Measurements from ENCODE around the gene CFH. TPM values are rescaled to one million over a fixed set of nuclear protein-coding genes. Genes with fewer than 3 reads are reported as not detected.
"Not testable (repeated sequence)": the region's sequence is repeated elsewhere in the genome, so short reads cannot be mapped to it uniquely, and the experiment has no call there.

CFH gene
- total RNA-seq, 1 donor from 2014 or later = 145 TPM

- not testable (repeated sequence) for DNase-seq (ENCODE audit: low spot score)
These were observed 113.3 kb downstream of the CFH start for GRCh38 chr1:196765019-196765740.

- DNase-seq (ENCODE audit: low spot score) = not testable (repeated sequence)
These were observed 118.0 kb downstream of the CFH start for GRCh38 chr1:196769823-196770222.

DNA sequence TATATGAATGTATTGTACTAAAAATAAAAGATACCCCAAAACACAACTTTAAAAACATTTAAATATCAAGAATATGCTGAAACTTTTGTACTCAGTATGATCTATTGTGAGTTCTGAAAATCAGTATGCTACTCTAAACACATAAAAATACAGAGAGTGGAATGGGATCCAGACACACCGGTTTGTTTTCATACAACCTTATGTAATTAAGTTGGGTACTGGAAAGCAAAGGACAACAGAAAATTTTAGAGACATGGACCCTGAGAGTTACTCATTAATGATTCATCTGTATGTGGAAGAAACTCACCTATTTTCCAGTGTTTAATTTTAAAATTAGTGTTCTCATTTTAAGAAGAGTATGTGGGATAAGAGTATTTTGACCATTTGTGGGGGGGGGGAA is 121.9 kb downstream of the CFH start:
- DNase-seq (ENCODE audit: low spot score) = no peak

DNA sequence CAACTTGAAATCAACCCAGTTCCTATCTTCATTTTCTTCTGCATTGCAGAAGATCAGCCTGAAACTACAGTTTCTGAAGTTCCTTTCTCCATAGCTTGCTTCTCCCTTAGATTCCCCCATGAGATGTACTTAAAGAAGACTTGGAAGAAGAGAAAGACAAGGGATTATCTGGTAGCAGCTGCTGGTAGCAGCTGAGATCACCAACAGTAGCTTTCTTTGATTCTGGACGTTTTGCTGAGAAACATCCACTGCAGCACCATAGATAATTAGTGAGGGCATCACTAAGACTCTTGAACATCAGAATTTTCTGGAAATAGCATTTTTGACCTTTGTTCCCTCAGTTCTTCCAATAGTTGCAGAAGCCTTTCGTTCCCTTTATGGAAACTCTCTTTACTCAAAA is 122.3 kb downstream of the CFH start:
- no peak for DNase-seq (ENCODE audit: low spot score)

- no peak for DNase-seq (ENCODE audit: low spot score)
These were observed 122.8 kb downstream of the CFH start, which contains the start of gene CFHR3 for GRCh38 chr1:196774603-196775002. Gene CFHR3 (plus strand): TSS chr1:196774840. CDS start chr1:196774887, 47 bp downstream.

- DNase-seq (ENCODE audit: low spot score) = no peak
These were observed 125.8 kb downstream of the CFH start for GRCh38 chr1:196777603-196778002.

- DNase-seq (ENCODE audit: low spot score) = no peak
These were observed 127.2 kb downstream of the CFH start for GRCh38 chr1:196779093-196779492.

DNA sequence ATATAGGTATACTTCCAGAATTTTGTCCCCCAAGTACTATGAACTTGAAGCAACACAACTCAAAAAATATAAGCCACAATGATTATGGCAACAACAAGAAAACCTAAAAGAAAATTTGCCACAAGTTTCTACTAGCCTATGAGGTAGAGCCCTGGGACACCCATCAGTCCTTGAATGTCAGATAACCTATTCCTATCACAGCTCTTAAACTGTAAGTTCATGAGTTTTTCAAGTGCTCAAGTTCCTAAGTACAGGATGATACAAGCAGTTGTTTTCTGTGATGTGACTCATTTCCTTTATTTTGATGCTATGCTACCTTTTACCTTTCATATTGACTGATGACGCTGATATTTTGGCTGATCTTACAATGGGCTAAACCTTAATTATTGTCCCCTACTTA is 139.4 kb downstream of the CFH start:
- not testable (repeated sequence) for DNase-seq (ENCODE audit: low spot score)

DNA sequence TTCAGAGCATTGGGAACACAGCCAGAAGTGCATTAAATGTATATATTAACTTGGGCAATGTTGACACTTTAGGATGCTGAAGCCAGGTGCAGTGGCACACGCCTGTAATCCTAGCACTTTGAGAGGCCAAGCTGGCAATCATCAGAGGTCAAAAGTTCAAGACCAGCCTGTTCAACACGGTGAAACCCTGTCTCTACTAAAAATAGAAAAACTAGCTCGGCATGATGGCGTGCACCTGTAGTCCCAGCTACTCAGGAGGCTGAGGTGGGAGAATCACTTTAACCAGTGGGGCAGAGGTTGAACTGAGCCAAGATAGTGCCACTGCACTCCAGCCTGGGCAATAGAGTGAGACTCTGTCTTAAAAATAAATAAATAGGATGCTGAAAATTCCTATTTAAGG is 142.3 kb downstream of the CFH start:
- not testable (repeated sequence) for DNase-seq (ENCODE audit: low spot score)

Other genes with a start within 250 kb of the CFH start
- 9.5 TPM for gene KCNT2, start 43.6 kb upstream of the CFH start, total RNA-seq
- gene CFHR3, start 122.8 kb downstream of the CFH start, total RNA-seq = 1.1 TPM
- gene CFHR1, start 167.7 kb downstream of the CFH start, total RNA-seq = 2.3 TPM
- gene CFHR4, start 236.0 kb downstream of the CFH start, total RNA-seq = not detected

All from ureter (tissue), 1 donor.